ENCODE measurements around the gene PXDN. TPM values are rescaled to one million over a fixed set of nuclear protein-coding genes. Genes with fewer than 3 reads are reported as not detected.
"Not testable (repeated sequence)": the region's sequence is repeated elsewhere in the genome, so short reads cannot be mapped to it uniquely, and the experiment has no call there.

The PXDN gene
- total RNA-seq, 1 donor from 2014 or later: 35.6 TPM

DNA sequence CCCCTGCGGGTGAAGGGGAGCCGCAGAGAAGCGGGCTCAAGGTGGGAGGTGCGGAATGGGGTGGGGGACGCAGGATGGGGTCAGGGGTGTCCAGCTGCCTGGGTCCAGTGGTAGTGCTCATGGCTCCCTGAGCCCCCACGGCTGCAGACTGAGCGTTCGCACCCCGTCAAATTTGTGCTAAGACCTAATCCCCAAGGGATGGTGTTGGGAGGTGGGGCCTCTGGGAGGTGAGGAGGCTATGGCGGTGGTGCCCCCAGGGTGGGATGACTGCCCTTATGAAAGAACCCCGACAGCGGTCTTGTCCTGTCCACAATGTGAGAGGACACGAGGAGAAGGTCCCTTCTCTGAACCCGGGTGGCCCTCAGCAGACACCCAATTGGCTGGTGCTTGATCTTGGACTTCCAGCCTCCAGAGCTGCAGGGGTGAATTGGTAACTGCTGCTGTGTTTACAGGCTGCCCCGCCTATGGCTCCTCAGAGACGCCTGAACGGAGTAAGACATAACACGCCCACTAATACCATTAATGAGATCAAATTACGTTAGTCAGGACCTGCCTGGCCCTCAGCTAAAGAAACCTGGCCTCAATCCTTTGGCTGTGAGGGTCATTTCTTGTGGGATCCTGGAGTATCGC is 42.6 kb downstream of the PXDN start:
- DNase-seq: no peak

DNA sequence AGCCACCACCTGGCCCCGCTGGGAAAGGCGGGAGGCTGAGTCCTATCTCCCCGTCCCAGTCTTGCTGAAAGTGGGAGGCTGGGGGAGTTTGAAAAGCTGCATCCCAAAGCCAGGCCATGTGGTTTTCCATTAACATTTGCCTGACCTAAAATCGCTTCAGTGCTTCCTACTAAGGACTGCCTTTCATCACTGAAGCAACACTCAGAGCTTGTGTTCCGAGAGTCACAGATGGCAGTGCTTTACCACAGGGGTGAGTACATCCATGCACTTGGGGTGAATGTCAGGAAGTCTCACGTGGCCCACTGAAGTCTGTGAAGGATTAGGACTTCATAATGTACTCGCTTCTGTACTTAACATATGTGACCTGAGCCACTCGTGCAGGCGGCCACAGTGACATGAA is 43.3 kb downstream of the PXDN start:
- no peak for DNase-seq

DNA sequence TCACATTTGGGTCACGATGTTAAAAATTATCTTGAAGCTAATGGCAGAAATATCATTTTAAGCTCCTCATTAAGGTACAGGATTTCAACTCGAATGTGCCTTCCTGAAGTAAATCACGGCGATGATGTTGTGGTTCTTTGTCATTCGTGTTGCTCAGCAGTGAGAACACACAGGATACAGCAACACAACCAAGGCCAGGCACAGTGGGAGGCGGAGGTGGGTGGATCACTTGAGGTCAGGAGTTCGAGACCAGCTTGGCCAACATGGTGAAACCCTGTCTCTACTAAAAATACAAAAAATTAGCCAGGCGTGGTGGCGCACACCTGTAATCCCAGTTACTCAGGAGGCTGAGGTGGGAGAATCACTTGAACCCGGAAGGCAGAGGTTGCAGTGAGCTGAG is 43.9 kb downstream of the PXDN start:
- DNase-seq: not testable (repeated sequence)

DNA sequence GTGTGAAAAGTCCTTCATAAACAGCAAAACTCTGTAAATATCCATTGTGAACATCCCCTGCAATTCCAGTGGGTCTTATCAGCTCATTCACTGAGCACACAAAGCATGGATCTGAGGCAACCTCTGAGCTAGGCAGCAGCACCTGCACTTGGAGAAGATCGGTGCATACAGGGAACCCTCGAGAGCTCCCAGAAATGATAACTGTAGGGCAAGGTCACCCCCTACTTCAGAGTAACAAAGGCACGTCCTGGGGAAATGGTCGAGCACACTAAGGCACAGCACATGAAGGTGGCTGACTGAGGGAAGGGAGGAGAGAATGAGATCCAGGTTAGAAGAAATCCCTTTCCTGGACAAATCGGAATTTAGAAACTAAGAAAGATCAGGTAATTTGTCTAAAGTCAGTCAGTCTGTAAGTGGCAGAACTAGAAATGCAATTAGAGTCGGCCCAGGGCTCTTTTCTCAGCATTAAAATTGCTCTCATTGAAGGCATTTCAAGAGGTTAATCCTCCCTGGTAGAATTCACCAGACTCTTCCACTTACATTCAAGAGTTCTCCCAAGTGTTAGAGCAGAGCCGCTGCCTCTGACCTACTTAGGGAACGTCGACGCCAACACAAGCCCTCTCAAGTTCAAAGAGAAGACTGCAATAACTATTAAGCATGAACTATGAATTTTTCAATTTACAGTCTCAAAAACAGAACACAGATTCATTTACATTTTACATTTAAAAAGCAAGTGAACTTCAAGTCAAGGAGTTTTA is 45.9 kb downstream of the PXDN start:
- DNase-seq: no peak

DNA sequence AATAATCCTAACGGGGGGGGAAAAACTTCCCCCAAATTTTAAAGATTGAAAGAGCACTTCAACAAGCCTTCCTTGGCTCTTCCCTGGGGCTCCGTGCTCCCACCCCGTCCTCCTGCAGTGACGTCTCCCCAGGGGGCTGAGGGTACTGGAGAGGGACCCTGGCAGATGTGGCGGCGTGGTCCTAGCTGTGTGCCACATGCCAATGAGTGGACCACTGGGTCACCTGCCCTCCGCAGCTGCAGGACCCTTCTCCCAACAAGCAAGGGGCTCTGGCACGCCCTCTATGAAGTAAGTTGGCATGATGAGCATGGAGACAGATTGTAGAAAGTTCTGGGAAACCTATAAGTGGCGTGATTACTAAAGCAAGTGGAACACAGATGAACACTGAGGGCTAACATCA is 46.7 kb downstream of the PXDN start:
- no peak for DNase-seq

DNA sequence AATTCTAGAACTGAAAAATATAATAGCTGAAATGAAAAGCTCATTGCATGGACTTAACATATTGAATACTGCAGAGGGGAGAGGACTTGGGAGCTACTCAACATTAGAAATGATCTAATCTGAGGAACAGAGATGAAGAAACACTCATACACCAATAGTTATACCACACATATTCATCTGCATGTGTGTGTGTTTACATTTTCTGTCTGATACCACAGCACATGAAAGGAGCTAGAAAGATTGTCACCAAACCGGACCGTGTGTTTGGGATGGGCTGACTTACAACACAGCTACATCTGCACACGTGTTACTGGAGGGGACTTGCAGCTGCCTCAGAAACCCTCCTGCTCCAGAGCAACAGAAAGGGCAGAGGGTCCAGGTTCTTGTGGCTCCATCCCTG is 47.8 kb downstream of the PXDN start:
- DNase-seq: no peak

DNA sequence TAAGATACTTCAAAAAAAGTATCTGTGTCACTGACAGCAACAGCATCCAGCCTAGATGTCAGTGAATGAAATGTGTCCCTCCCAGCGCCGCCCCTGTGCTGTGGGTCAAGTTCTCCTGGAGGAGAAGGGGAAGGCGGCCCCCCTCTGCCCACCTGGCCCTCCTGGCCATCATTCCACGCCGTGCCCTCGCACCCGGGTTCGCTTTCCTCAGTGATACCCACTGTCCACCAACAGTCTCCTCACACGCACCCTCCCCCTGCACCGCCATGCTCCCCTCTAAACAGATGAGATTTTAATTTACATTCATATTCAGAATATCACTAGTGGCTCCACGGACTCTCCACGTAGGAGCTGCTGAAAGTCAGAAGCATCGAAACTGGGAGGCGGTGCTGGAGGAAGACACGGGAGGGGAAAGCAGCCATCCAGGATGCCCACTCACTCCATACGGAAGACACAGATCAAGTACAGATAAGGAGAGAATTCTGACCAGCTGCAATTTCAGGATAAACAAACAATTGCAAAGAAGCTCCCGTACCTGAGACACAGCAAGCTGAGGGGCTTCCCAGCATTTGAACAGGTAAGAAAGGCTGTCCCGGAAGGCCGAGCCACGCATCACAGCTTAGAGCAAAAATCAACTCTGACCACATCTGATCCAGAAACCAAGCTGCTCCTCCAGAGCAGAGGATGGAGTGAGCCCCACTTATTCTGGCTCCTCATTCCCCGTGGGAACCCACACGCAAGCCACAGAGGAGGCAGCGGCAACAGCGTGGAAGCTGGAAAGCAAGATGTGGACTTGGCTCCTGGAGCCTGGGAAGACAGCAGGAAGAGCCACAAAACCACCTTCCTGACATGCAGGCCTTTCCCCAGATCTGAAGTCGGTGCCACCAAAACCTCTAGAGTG is 49.7 kb downstream of the PXDN start:
- DNase-seq: no peak

DNA sequence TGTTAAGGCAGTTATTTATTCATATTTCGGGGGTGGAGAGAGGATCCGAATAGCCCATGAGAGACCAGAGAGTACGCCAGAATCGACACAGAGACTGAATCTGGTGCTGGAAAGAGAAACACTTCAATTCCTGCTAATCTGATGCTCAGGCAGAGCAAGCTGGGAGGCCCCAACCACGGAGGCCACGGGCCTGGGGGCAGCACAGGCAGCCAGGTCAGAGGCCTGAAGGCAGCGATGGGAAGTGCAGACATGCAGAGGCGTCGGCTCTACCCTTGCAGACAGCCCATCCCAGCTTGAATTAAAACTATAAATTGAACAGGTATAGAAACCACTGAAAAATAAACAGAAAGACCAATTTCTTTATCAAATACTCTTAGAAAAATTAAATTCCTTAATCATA is 50.6 kb downstream of the PXDN start:
- no peak for DNase-seq

DNA sequence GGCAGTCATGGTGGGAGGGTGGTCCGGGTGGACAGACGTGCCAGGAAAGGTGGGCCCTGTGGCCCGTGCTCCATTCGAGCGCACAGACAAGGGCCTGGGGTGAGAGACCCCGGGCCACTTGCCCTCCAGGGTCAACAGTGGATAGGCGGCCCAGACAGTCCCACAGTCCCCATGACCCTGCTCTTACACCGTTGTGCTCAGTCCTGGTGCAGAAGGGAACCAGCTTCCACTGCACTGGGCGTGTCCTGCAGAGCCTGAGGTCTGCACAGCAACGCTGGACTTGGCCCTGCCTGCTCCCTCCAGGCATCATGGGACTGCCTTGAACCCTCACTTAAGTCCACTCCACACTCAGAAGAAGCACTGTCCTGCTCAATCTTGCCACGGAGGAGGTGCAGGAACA is 52.0 kb downstream of the PXDN start:
- DNase-seq: no peak

DNA sequence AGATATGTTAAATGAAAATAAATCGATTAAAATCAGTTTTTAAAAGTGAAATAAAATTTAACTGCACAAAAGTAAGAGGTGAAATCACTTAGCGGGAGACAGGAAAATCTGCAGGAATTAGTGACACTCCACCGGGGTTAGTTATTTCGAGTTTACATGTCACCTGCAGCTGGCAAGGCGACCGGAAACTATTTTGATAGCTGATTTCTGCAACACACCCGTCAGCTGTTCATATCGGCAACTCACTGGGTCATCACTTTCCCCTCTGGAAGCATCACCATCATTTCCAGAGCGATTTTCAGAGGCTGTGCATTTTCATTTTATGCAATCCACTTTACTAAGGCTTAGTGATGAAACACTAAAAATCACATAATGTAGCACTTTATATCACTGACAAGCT is 52.9 kb downstream of the PXDN start:
- no peak for DNase-seq

DNA sequence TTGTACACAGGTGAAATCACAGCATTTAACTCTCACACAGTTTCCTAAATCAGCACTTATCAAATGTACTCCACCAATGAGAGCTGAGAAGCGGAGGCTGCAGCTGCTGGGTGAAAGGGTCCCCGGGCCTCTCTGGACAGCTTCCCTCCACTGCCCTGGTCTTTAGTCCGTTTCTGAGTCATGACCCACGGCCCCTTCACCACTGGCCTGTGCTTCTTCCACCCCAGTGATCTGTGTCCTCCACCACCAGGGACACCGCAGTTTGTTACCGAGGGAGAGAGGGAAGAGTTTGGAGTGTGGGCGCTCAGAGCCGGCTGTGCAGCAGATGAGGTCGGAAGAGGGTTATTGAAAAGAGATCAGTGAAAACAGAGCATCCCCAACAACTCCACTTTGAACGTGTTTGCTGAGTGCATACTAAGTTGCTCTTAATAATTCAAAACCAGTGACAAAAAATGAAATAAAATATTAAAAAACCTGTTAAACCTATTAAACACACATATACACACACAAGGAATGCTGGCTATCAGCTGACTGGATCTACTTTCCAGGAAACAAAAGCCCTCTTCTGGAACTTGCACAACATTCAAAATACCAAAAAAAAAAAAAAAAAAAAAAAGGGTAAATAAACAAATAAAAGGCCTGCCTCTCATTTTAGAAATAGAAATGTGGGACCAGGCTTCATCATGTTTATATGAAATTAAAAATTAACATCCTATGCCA is 54.1 kb downstream of the PXDN start:
- DNase-seq: no peak

DNA sequence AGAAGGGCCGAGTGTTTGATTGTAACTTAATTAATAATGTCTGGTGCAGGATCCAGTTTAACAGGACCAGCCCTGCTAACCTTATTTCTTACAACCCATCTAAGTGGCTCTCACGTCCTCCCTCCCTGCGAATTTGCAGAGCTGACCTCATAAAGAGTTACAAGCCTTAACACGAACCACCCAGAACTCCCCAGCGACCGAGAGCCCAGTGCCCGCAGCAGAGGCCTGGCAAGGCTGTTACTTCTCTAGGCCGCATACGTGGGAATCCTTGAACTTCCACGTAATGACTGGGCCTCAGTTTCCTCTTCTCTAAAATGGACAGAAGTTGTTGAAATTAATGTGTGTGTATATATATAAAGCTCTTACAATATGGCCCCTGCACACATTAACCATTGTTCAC is 55.5 kb downstream of the PXDN start:
- DNase-seq: no peak

DNA sequence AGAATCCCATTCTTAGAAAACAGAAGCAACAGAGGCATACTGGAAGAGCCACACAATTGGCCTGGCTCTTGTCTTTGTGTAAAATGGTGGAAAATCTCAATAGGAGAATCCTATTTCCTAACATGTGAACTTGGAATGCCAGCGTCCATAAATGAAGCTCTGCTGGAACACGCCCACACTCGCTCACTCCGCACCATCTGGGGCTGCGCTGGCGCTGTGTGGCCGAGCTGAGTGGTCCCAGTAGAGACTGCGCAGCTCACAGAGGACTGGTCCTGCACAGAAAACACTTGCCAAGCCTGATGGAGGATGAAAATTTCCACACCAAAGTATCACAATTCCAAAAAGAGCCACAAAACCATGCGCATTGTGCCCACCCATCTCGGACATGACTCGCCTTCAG is 56.2 kb downstream of the PXDN start:
- DNase-seq: peak; percentile 24

DNA sequence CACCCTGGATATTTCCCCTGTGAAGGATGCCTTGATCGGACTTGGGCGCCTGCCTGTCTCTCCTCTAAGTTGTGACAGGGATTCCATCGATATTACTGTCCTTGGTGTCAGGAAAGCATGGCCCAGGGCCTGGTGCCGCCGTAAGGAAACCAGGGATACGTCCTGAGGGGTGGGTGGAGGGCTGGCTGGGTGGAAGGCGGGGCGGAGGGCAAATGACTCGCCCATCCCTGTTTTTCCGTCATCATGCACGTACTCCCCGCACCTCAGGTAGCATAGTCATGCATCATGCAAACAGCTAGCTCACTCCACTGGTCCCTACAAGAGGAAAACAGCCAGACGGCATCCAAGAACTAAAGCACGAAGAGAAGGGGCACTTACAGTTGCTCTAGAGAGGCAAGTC is 57.1 kb downstream of the PXDN start:
- no peak for DNase-seq

DNA sequence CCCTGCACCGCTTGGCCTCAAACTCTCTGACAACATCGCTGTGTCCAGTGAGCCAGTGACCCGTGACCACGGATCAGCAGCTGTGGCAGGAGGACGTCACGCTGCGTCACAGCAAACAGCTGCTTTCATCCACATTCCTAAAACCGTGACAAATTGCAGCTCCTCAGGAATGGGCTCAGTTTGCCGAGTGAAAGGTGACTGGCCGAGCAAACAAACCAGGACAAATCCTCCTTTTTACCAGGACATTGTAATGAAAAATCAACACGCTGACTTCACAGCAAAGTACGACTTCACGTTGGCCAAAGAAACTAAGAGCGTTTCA is 57.6 kb downstream of the PXDN start:
- DNase-seq: no peak

DNA sequence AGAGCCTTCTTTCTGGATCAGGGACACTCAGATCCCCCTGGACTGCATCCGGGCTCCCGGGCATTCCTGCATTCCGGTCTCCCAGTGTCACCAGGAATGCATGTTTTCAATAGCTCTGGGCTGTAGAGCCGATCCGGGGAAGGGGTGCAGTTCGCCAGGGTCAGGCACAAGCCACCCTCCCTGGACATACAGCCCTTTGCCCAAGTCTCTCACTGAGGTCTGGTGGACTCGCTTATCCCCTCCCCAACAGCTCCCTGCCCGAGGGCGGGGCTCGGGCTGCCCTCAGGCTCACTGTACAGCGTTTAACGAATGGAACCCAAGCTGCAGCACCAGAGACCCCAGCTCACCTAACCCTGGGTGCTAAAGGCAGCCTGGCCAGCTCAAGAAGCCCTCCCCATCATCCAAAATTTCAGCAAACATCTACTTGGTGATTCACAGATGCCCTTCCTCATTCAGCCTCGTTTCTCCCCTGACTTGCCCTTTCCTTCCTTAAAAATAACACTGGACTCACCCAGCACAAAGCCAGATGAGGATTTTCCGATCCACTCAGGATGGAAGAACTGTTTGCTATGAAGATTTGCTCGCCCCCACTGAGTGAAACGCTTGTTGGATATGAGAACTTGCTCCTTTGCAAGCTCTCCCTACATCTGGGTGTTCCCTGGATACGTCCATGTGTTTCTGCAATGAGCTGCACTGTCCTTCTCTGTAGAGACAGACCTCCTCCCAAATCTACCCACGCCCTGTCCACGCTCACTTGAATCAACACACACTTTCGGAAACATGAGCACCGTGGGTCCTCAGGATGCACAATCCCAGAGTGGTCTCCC is 58.1 kb downstream of the PXDN start:
- no peak for DNase-seq

DNA sequence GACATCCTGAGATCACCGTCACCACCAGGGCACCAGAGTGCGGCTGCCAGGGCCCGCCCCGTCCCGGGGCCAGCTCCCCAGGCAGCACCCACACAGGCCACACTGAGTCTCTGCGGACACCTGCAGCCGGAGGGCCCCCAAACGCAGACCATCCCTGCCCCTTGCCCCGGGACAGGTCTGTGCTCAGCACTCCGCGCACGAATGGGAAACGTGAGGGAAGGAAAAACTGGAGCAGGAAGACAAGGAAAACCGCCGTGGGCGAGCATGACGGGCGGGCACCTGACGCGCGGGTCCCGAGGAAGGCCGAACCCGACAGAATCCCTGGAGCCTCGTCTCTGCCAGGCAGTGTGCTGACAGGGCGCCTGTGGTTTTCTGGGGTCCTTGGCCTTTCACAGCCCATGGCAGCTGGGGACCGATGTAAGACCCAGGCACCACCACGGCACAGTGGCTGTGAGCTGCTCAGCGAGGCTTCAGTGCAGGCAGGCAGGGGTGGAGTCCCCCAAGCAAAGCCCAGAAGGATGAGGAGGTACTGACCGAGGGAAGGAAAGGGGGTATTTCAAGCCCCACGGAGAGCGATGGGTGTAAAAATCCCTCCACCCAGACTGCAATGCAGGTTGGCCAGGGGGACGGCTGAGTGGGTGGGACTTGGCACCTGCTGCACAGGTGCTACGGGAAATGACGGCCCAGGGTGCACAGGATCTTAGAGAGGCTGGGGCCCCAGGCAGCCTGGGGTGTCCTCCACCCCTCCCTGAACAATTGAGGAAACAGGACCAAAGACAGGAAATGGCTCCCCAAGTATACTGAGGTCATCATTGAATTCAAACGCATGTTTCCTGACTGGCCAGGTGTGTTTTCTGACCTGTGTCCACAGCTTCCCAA is 59.0 kb downstream of the PXDN start:
- no peak for DNase-seq

DNA sequence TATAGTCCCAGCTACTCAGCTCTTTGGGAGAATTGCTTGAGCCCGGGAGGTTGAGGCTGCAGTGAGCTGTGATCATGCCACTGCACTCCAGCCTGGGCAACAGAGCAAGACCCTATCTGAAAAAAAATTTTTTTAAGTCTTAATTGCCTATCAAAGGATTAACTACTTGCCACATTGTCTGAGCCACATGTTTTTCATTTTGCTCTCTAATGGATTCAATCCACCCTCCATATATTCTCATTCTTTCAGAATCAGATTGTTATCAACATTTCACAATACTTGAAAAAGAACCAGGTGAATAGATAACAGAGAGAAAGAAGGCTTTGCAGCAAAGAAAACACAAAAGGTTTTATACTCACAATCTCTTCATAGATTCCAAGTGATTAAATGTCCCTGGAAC is 61.0 kb downstream of the PXDN start:
- no peak for DNase-seq

DNA sequence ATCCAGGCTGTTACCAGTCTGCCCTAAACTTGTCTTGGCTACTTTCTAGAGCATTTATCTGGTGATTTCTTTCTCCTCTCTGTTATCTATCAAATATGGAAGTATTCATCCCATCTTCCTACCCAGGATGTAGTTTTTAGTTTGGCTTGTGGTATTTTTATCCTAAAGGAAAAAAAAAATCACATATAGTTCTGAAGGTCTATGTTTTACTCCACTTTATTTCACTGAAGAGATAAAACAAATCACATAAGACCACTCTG is 62.2 kb downstream of the PXDN start:
- DNase-seq: no peak

DNA sequence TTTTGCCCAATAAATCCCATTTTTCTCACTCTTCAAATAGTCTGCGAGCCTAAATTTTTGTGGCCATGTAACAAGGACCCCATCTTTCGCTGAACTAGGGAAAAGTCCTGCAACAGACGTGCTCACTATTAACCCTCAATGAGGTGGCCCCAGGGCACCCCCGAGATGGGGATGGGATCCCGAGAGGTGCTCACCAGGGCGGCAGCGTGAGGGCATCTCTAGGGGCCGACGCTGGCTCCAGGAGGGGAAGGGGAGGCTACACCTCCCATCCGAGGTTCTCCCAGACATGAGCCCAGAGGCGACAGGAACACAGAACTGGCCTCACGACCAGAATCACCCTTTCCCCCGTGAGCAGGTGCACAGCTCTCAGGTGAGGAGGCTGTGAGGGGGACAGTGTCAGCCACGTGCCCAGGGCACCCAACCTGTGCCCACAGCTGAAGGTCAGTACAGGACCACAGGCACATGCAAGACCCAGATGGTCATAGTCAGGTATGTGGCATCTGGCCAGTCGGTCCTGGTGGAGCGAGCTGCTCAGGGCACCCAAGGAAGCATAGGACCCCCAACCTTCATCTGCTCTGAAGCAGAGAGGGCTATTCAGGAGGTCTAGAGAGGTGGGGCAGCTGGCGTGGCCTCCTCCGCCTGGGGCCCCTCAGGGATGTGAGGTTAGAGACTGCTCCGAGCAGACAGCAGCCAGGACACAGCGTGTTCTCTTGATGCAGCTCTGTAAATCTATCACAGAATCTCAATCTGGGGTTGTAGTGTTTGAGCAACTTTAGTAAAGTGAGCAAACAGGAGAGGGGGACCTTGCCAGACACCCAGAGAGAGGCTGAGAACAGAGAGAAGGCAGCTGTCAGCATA is 62.8 kb downstream of the PXDN start:
- no peak for DNase-seq
